Panc1 (cell line): Measurements from ENCODE around the gene EPHB1. TPM values are rescaled to one million over a fixed set of nuclear protein-coding genes. Genes with fewer than 3 reads are reported as not detected.
A peak's percentile ranks its signal among the peaks of the same experiment; 100 is the strongest.

ENCODE experiments used
- ATAC-seq: fragments of 200-7000 bp; cut with Tn5 transposase; 2 replicates; pipeline ENCODE4 v1.9.1; 2020; ENCODE audit warnings: mild to moderate bottlenecking, moderate library complexity
- BruUV-seq: library from RNA; stranded (reverse); fragments of 400-500 nt; replicated peaks from 2 replicates; lab custom pipeline; 2021; lab: Mats Ljungman, UMichigan
- CTCF ChIA-PET: fragments of 300-600 bp; sonication (Branson Sonifier 250); formaldehyde crosslinking; loops from one replicate; lab custom pipeline; 2022; ENCODE audit warnings: antibody characterized with exemption; lab: Charles Lee
- POLR2A ChIA-PET: fragments of 300-600 bp; sonication (Branson Sonifier 250); formaldehyde crosslinking; loops from one replicate; lab custom pipeline; 2022; ENCODE audit warnings: antibody characterized with exemption; lab: Charles Lee
- DNase-seq: peaks from one replicate; pipeline ENCODE4 v3.0.0-alpha.2; 2010; ENCODE audit warnings: low read depth, low spot score
- H3K27ac ChIP-seq: 2 replicates; pipeline ENCODE4 v1.5.1; 2011; ENCODE audit warnings: mild to moderate bottlenecking, low read length, inconsistent platforms
- H3K27me3 ChIP-seq: fragments of 200-500 bp; sonication (Bioruptor generic); 2 replicates; pipeline ENCODE4 v1.6.0; 2014; ENCODE audit warnings: low read length, inconsistent platforms; ENCODE audit not compliant: control insufficient read depth, insufficient read depth
- H3K36me3 ChIP-seq: fragments of 200-500 bp; sonication (Bioruptor generic); 2 replicates; pipeline ENCODE4 v1.5.1; 2014; ENCODE audit warnings: inconsistent platforms, mild to moderate bottlenecking, low read length, moderate library complexity; ENCODE audit not compliant: control insufficient read depth, insufficient read depth
- H3K4me1 ChIP-seq: 2 replicates; pipeline ENCODE4 v1.5.1; 2011; ENCODE audit warnings: inconsistent platforms, mild to moderate bottlenecking, low read length, moderate library complexity; ENCODE audit not compliant: control insufficient read depth, insufficient read depth
- H3K4me3 ChIP-seq, 2 experiments: 2 replicates each; pipeline ENCODE4 v1.5.1; 2011 to 2012; ENCODE audit warnings: low read depth in 2 of 2, low read length in 2 of 2, mild to moderate bottlenecking in 2 of 2, inconsistent platforms in 1 of 2, moderate library complexity in 1 of 2
- H3K9me3 ChIP-seq: fragments of 200-500 bp; sonication (Bioruptor generic); 2 replicates; pipeline ENCODE4 v1.5.1; 2014; ENCODE audit warnings: low read depth, mild to moderate bottlenecking, inconsistent platforms, low read length, moderate library complexity; ENCODE audit not compliant: control insufficient read depth, insufficient read depth
- POLR2AphosphoS5 ChIP-seq: IDR thresholded peaks from 2 replicates; pipeline ENCODE4 v1.6.1; 2012; ENCODE audit warnings: mild to moderate bottlenecking, low read depth, low read length, moderate library complexity
- SIN3A ChIP-seq: IDR thresholded peaks from 2 replicates; pipeline ENCODE4 v1.6.1; 2012; ENCODE audit warnings: low read depth, mild to moderate bottlenecking, low read length, moderate library complexity, borderline replicate concordance; ENCODE audit not compliant: insufficient read depth
- TCF7L2 ChIP-seq: IDR thresholded peaks from 2 replicates; pipeline ENCODE4 v1.6.1; 2011; ENCODE audit warnings: mild to moderate bottlenecking, low read depth, low read length, inconsistent platforms
- in situ Hi-C: cut with HindIII; loops from 2 replicates; pipeline ENCODE4 v1.10.0; 2016; ENCODE audit warnings: low sequenced_read_pairs, low pct_unique_long_range_greater_than_20kb
- intact Hi-C: fragments of 100-400 bp; cut with micrococcal nuclease; formaldehyde crosslinking; loops from one replicate; pipeline ENCODE4 v1.10.0; 2022; ENCODE audit not compliant: unreplicated experiment
- total RNA-seq: library from RNA; stranded (reverse); gene quantifications from one replicate; pipeline ENCODE4 v1.2.1, GENCODE V29; 2021; ENCODE audit not compliant: unreplicated experiment
- TF ChIP-seq, protein P1 (sequence below), 2 experiments: IDR thresholded peaks; 2 replicates each; pipeline ENCODE4 v1.6.1; 2011 to 2012; ENCODE audit warnings: low read depth in 2 of 2, control low read depth in 1 of 2, low read length in 1 of 2, mild to moderate bottlenecking in 1 of 2, moderate library complexity in 1 of 2; ENCODE audit not compliant: insufficient read depth in 1 of 2
- TF ChIP-seq, protein P2 (sequence below): fragments of 450-650 bp; IDR thresholded peaks from 2 replicates; pipeline ENCODE4 v1.5.1; 2017; ENCODE audit warnings: mild to moderate bottlenecking

Gene EPHB1
- total RNA-seq, 1 experiment from 2014 or later, result 0.46 TPM

- ATAC-seq (peak; percentile 66; the same call in 1 of the 2 replicates), DNase-seq (no peak)
- in situ Hi-C loops, result no loop called here
- ChIA-PET POLR2A (no interaction called here), CTCF (no interaction called here)
- H3K36me3 ChIP-seq, result no peaks in the 10 kb centered on the region
- H3K4me3 ChIP-seq, result no peak overlapping the region
- no TSS peak for BruUV-seq
- intact Hi-C loops, result no loop called here
- peaks cover 2% of the 10 kb centered on the region; the same call in 1 of the 2 replicates for H3K27me3 ChIP-seq
- H3K4me1 ChIP-seq, result no peaks in the 10 kb centered on the region
- H3K27ac ChIP-seq, result no peak overlapping the region
- TF ChIP-seq TCF7L2 (no peak), POLR2AphosphoS5 (no peak), SIN3A (no peak)
- TF ChIP-seq, protein P1, sequence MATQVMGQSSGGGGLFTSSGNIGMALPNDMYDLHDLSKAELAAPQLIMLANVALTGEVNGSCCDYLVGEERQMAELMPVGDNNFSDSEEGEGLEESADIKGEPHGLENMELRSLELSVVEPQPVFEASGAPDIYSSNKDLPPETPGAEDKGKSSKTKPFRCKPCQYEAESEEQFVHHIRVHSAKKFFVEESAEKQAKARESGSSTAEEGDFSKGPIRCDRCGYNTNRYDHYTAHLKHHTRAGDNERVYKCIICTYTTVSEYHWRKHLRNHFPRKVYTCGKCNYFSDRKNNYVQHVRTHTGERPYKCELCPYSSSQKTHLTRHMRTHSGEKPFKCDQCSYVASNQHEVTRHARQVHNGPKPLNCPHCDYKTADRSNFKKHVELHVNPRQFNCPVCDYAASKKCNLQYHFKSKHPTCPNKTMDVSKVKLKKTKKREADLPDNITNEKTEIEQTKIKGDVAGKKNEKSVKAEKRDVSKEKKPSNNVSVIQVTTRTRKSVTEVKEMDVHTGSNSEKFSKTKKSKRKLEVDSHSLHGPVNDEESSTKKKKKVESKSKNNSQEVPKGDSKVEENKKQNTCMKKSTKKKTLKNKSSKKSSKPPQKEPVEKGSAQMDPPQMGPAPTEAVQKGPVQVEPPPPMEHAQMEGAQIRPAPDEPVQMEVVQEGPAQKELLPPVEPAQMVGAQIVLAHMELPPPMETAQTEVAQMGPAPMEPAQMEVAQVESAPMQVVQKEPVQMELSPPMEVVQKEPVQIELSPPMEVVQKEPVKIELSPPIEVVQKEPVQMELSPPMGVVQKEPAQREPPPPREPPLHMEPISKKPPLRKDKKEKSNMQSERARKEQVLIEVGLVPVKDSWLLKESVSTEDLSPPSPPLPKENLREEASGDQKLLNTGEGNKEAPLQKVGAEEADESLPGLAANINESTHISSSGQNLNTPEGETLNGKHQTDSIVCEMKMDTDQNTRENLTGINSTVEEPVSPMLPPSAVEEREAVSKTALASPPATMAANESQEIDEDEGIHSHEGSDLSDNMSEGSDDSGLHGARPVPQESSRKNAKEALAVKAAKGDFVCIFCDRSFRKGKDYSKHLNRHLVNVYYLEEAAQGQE (IDR thresholded peaks at IDR 0.05; ENCODE audit: insufficient read depth in 1 of 2, low read depth in 2 of 2, low read length in 1 of 2), result no peak
- TF ChIP-seq, protein P2, sequence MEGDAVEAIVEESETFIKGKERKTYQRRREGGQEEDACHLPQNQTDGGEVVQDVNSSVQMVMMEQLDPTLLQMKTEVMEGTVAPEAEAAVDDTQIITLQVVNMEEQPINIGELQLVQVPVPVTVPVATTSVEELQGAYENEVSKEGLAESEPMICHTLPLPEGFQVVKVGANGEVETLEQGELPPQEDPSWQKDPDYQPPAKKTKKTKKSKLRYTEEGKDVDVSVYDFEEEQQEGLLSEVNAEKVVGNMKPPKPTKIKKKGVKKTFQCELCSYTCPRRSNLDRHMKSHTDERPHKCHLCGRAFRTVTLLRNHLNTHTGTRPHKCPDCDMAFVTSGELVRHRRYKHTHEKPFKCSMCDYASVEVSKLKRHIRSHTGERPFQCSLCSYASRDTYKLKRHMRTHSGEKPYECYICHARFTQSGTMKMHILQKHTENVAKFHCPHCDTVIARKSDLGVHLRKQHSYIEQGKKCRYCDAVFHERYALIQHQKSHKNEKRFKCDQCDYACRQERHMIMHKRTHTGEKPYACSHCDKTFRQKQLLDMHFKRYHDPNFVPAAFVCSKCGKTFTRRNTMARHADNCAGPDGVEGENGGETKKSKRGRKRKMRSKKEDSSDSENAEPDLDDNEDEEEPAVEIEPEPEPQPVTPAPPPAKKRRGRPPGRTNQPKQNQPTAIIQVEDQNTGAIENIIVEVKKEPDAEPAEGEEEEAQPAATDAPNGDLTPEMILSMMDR, result no peak
- H3K9me3 ChIP-seq, result no peaks in the 10 kb centered on the region
These were observed 27.0 kb downstream of the EPHB1 start for GRCh38 chr3:134822090-134822489.

- ChIA-PET CTCF (no interaction called here), POLR2A (no interaction called here)
- DNase-seq (no peak), ATAC-seq (no peak)
- TF ChIP-seq POLR2AphosphoS5, result no peak
- no peak for TF ChIP-seq SIN3A
- TF ChIP-seq, protein P1 (IDR thresholded peaks at IDR 0.05; ENCODE audit: insufficient read depth in 1 of 2, low read depth in 2 of 2, low read length in 1 of 2), result no peak
- no peak for TF ChIP-seq TCF7L2
- TF ChIP-seq, protein P2, result no peak
- Histone ChIP-seq H3K4me1 (no peaks in the 10 kb centered on the region), H3K27ac (no peak overlapping the region), H3K27me3 (peaks cover 2% of the 10 kb centered on the region; the same call in 1 of the 2 replicates), H3K36me3 (no peaks in the 10 kb centered on the region), H3K4me3 (no peak overlapping the region), H3K9me3 (no peaks in the 10 kb centered on the region)
- intact Hi-C loops, result no loop called here
- BruUV-seq, result no TSS peak
- in situ Hi-C loops, result no loop called here
These were observed 28.6 kb downstream of the EPHB1 start for GRCh38 chr3:134823679-134824078.
